GM18951 (cell line): ENCODE results near the gene UNCX.
"Not testable (repeated sequence)": the region's sequence is repeated elsewhere in the genome, so short reads cannot be mapped to it uniquely, and the experiment has no call there.

Experiments
- POLR2A ChIP-seq: IDR thresholded peaks from 4 replicates; pipeline ENCODE4 v1.6.1; 2011; ENCODE audit warnings: mild to moderate bottlenecking; ENCODE audit not compliant: insufficient read length, insufficient read depth; ENCODE audit errors: extremely low read depth
- in situ Hi-C: fragments of 300-500 bp; cut with MboI; formaldehyde crosslinking; loops from one replicate; pipeline ENCODE4 v1.12.0; 2022; ENCODE audit warnings: low sequenced_read_pairs, mixed read lengths, inconsistent platforms; ENCODE audit not compliant: unreplicated experiment

The UNCX gene

DNA sequence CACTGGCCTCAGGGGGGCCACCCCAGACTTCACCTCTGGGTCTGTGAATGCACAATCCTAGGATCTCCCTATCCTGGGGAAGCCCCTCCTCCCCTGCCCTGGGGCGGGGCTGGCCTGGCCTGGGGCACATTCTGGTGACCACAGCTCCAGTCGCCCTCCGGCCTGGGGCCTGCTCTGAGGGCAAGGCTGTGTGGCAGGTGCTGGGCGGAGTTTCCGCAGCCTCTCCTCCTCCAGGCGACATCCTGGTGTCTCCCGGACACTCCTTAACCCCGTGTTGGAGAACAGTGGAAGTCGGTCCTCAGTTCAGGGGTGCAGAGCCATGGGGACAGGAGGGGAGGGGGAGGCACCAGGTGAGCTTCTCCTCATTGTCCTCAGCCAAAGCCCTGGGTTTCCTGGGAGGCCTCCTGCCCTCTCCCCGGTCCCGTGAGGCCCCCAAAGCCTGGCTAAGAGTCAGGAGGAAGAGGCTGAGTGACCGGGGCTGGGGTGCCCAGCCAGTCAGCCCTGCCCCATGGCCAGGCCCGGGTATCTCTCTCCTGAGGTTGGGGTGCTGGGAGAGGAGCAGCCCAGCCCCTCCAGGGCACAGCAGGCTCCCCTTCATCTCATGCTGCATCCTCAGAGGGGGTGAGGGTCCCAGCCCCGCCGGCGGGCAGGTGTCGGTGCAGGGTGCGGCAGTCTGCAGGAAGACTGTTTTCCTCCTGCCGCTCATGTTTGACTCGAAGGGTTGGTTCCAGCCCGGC, 22.6 kb downstream of the UNCX start:
- TF ChIP-seq POLR2A: no peak
- in situ Hi-C loops: no loop called here

DNA sequence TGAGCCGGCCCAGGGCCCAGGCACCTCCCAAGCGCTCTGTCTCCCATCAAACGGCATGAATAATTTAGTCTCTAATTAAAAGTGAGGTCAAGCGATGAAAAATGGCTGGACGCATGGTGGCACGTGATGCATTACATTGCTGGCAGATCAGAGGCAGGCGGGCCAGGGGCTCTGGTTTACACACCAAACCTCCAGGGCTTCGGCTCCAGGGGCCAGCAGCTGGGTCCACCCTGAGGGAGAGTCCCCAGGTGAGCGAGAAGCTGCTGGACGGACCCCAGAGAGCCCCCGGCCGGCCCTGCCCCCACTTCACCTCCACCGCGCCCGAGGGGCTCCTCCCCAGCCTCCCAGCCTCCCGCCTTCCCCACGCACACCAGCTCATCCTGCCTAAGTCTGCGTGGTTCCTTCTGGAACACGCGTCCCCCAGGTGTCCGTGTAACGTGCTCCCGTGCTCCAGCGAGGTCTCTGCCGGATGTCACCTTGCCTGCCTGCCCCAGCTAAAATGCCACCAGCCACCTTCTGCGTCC, 23.2 kb downstream of the UNCX start:
- TF ChIP-seq POLR2A: no peak
- in situ Hi-C loops: no loop called here

GRCh38 chr7:1256621-1257020, 23.9 kb downstream of the UNCX start:
- no peak for TF ChIP-seq POLR2A
- in situ Hi-C loops: no loop called here

DNA sequence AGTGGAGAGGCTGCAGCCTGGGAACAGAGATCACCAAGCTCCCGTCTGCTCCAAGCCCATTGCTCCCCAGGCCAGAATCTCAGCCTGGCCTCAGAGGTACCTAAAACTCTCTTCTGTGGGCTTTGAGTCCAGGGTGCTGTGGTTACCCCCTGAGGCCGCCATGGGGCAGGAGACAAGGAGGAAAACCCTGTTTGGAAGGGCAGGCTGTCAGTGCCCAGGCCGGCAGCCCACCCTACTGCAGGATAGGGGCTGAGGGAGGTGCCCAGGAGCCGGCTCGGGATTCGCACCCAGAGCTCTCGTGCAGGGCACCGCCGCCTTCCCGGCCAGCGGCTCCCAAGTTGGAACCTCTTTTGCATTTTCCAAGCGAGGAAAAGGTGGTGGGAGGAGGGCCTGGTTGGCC, 24.5 kb downstream of the UNCX start:
- TF ChIP-seq POLR2A: no peak
- in situ Hi-C loops: no loop called here

DNA sequence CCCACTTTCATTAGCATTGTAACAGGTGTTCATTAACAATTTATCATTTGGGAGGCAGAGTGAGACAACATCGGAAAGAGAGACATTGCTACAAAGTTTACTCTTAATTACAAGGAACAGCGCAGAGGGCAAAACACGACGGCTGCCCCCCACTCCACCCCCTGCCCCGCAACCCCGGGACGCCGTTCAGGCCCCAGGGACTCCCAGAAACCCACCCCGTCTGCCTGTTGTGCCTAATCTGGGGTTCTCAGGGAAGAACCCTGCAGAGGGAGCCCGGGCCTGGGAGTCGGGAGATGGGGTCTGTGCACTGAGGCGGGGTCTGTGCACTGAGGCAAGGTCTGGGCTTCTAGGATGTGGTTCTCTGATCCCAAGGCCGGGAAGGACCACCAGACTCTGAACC, 25.2 kb downstream of the UNCX start:
- TF ChIP-seq POLR2A: no peak
- in situ Hi-C loops: no loop called here

DNA sequence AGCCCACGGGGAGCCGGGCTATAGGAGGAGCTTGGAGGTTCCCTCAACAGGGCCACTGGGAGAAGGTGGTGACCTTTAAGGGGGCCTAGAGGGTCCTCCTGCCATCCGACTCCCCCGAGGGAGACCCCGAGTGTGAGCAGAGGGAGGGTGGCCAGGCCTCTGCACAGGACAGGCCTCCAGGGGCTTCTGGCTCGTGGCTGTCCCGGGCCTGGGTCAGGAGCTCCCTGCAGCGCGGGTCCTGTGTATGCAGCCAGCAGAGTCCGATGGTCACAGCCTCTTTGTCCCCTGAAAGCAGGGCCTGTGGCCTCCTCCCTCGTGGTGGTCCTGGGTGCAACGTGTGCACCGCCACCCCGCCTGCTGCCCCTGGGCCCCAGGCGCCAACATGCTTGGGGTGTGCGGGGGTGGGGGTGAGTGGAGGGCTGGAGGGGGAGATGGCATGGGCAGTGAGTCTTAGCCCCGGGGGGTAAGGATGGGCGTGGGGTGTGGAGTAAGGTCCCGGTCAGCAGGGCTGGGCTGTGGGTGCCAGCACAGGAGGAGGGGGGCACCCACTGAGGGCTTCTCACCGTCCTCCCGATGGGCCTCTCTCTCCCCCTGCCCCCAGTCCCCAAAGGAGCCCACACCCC, 27.1 kb downstream of the UNCX start:
- no peak for TF ChIP-seq POLR2A
- in situ Hi-C loops: no loop called here

- in situ Hi-C loops: no loop called here
- TF ChIP-seq POLR2A: no peak
Measured at GRCh38 chr7:1260244-1260635, 27.6 kb downstream of the UNCX start.

DNA sequence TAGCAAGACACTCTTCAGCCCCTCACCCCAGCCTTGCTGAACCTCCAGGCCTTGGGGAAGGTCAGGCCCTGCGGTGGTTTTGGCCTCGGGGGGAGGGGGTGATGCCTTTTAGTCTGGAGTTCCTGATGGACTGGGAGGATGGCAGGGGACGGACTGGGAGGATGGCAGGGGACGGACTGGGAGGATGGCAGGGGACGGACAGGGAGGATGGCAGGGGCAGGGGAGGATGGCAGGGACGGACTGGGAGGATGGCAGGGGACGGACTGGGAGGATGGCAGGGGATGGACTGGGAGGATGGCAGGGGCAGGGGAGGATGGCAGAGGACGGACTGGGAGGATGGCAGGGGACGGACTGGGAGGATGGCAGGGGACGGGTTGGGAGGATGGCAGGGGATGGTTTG, 28.4 kb downstream of the UNCX start:
- in situ Hi-C loops: not testable (repeated sequence)

GRCh38 chr7:1262441-1262840, 29.8 kb downstream of the UNCX start:
- in situ Hi-C loops: no loop called here
- TF ChIP-seq POLR2A: no peak

DNA sequence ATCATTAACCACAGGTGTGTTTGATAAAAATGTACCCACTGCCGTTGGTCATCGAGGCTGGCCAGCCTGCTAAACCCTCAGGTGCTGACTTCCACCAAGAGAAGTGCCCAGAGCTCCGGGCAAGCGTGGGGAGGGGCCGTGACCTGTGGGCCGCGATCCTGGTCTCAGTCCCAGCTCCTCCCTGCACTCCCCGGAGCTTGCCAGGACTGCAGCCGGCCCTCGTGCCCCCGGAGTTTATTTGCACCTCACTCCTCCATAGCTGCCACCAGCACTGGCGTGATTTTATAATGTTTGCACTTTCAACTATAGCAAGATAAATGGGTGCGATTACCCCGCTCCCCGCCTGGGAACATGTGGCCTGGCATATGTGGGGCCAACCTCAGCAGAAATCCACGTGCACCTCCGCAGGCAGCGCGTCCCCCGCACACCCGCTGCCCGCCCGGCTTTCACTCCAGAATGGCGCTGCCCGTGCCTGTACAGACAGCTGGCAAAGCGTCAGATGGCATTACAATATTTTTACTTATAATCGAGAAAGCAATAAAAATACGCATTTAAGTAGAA, 30.8 kb downstream of the UNCX start:
- in situ Hi-C loops: no loop called here
- TF ChIP-seq POLR2A: no peak

- no peak for TF ChIP-seq POLR2A
- in situ Hi-C loops: no loop called here
Measured at GRCh38 chr7:1264345-1265280, 31.9 kb downstream of the UNCX start.

DNA sequence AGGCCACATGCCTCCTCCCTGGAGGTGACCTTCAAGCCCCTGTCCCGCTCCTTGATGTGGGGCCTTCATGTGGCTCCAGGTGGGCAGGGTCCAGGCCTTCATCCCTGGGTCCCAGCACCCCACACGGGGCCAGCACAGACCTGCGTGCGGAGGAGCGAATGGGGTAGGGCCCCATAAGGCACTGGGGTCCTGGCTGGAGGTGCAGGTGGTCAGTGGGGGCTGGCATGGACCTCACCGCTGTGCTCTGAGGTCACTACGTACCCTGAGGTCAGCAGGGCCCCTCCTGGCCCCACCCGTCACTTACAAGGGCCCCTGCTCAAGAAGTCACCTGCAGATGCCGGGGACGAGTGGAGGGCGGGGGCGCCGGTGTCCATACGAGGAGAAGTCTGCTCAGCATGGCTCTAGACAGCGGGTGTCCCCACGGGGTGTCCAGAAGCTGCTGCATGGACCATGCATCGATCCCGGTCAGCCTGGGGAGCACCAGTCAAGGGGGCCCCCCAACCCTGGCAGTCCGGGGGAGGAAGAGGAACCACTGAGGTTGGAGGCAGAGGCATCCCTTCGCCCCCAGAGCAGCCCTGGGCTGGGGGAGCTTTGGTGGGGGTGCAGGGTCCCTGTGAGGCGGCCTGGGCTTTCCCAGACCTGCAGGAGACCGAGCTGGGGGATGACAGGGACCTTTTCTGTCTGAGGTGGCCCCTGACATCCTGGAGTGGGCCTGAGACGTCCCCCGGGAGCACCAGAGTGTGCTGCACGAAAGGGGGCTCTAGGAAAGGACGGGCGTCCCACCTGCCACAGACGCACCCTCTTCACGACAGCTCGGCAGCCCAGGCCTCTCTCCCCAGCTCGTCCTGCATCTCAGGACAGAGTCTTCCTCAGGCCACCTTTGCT, 34.6 kb downstream of the UNCX start:
- in situ Hi-C loops: no loop called here
- TF ChIP-seq POLR2A: no peak
